Neural crest cell (in vitro differentiated cells): ENCODE results near the gene NUDT2. TPM values are rescaled to one million over a fixed set of nuclear protein-coding genes. Genes with fewer than 3 reads are reported as not detected.
A peak's percentile ranks its signal among the peaks of the same experiment; 100 is the strongest.

Experiments used
- DNase-seq: peaks from one replicate; pipeline ENCODE4 v3.0.0; 2021; ENCODE audit warnings: low read depth, mixed read lengths, low spot score
- H3K27ac Mint-ChIP-seq: one replicate; pipeline ENCODE4 v1.8.0; 2021; ENCODE audit warnings: mild to moderate bottlenecking, mixed read lengths; ENCODE audit not compliant: unreplicated experiment
- H3K27me3 Mint-ChIP-seq: 2 replicates; pipeline ENCODE4 v1.8.0; 2021; ENCODE audit warnings: low read depth, mild to moderate bottlenecking, mixed read lengths
- H3K36me3 Mint-ChIP-seq: 2 replicates; pipeline ENCODE4 v1.8.0; 2021; ENCODE audit warnings: low read depth, mild to moderate bottlenecking, mixed read lengths
- H3K4me1 Mint-ChIP-seq: 2 replicates; pipeline ENCODE4 v1.8.0; 2021; ENCODE audit warnings: mixed read lengths
- H3K4me3 Mint-ChIP-seq: one replicate; pipeline ENCODE4 v1.8.0; 2021; ENCODE audit warnings: mild to moderate bottlenecking, mixed read lengths
- H3K9me3 Mint-ChIP-seq: 2 replicates; pipeline ENCODE4 v1.8.0; 2021; ENCODE audit warnings: mixed read lengths
- total RNA-seq: library from RNA; stranded (reverse); gene quantifications from 2 replicates; pipeline ENCODE4 v1.2.1, GENCODE V29; 2021
- TF ChIP-seq, protein P1 (sequence below): fragments of 200-600 bp; sonication (generic); conservative IDR thresholded peaks from 2 replicates; pipeline ENCODE4 v1.5.0; 2021; ENCODE audit warnings: antibody characterized with exemption, mild to moderate bottlenecking

NUDT2 gene
- total RNA-seq, 1 donor from 2014 or later: 19.8 TPM

GRCh38 chr9:34318163-34318790 is 11.1 kb upstream of the NUDT2 start:
- DNase-seq: no peak

GRCh38 chr9:34321451-34321850 is 7.9 kb upstream of the NUDT2 start:
- Mint-ChIP-seq H3K27me3 (no peaks in the 10 kb centered on the region), H3K27ac (no peak overlapping the region), H3K4me1 (peaks cover 8% of the 10 kb centered on the region), H3K36me3 (peaks cover 2% of the 10 kb centered on the region), H3K4me3 (no peak overlapping the region), H3K9me3 (no peaks in the 10 kb centered on the region)
- DNase-seq: no peak
- TF ChIP-seq, protein P1, sequence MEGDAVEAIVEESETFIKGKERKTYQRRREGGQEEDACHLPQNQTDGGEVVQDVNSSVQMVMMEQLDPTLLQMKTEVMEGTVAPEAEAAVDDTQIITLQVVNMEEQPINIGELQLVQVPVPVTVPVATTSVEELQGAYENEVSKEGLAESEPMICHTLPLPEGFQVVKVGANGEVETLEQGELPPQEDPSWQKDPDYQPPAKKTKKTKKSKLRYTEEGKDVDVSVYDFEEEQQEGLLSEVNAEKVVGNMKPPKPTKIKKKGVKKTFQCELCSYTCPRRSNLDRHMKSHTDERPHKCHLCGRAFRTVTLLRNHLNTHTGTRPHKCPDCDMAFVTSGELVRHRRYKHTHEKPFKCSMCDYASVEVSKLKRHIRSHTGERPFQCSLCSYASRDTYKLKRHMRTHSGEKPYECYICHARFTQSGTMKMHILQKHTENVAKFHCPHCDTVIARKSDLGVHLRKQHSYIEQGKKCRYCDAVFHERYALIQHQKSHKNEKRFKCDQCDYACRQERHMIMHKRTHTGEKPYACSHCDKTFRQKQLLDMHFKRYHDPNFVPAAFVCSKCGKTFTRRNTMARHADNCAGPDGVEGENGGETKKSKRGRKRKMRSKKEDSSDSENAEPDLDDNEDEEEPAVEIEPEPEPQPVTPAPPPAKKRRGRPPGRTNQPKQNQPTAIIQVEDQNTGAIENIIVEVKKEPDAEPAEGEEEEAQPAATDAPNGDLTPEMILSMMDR: no peak

More at GRCh38 chr9:34318163-34318790, 11.1 kb upstream of the NUDT2 start:
- no peak overlapping the region for H3K27ac Mint-ChIP-seq
- peaks cover 2% of the 10 kb centered on the region for H3K36me3 Mint-ChIP-seq
- no peaks in the 10 kb centered on the region for H3K4me1 Mint-ChIP-seq
- H3K27me3 Mint-ChIP-seq: no peaks in the 10 kb centered on the region
- TF ChIP-seq, protein P1: no peak
- H3K9me3 Mint-ChIP-seq: no peaks in the 10 kb centered on the region
- no peak overlapping the region for H3K4me3 Mint-ChIP-seq

- no peaks in the 10 kb centered on the region for H3K27me3 Mint-ChIP-seq
- H3K9me3 Mint-ChIP-seq: no peaks in the 10 kb centered on the region
- no peak overlapping the region for H3K27ac Mint-ChIP-seq
- TF ChIP-seq, protein P1: no peak
- peaks cover 16% of the 10 kb centered on the region for H3K4me1 Mint-ChIP-seq
- peaks cover 2% of the 10 kb centered on the region for H3K36me3 Mint-ChIP-seq
- H3K4me3 Mint-ChIP-seq: no peak overlapping the region
- DNase-seq: no peak
Measured at GRCh38 chr9:34322899-34323591, 6.3 kb upstream of the NUDT2 start.

- H3K4me3 Mint-ChIP-seq: peak overlapping the region; percentile 34
Measured at GRCh38 chr9:34326690-34327089, 2.7 kb upstream of the NUDT2 start.

GRCh38 chr9:34328500-34328986 is 826 bp upstream of the NUDT2 start:
- H3K9me3 Mint-ChIP-seq: no peaks in the 10 kb centered on the region
- TF ChIP-seq, protein P1: no peak
- peak overlapping the region; percentile 92 for H3K4me3 Mint-ChIP-seq
- no peaks in the 10 kb centered on the region for H3K36me3 Mint-ChIP-seq
- H3K4me1 Mint-ChIP-seq: peaks cover 45% of the 10 kb centered on the region
- H3K27me3 Mint-ChIP-seq: no peaks in the 10 kb centered on the region
- peak overlapping the region; percentile 98 for H3K27ac Mint-ChIP-seq
- DNase-seq: no peak

More at GRCh38 chr9:34326690-34327089, 2.7 kb upstream of the NUDT2 start:
- Mint-ChIP-seq H3K27me3 (no peaks in the 10 kb centered on the region), H3K36me3 (no peaks in the 10 kb centered on the region), H3K4me1 (peaks cover 33% of the 10 kb centered on the region), H3K27ac (no peak overlapping the region), H3K9me3 (no peaks in the 10 kb centered on the region)
- TF ChIP-seq, protein P1: no peak
- no peak for DNase-seq
